C4-2B (cell line): ENCODE measurements around the gene IDH3B.

ENCODE experiments used
- ZFX ChIP-seq: fragments of 450-650 bp; IDR thresholded peaks from 2 replicates; pipeline ENCODE4 v1.6.1; 2017
- TF ChIP-seq, protein P1 (sequence below): fragments of 450-650 bp; conservative IDR thresholded peaks from 2 replicates; pipeline ENCODE4 v1.5.1; 2017; ENCODE audit warnings: mild to moderate bottlenecking

DNA sequence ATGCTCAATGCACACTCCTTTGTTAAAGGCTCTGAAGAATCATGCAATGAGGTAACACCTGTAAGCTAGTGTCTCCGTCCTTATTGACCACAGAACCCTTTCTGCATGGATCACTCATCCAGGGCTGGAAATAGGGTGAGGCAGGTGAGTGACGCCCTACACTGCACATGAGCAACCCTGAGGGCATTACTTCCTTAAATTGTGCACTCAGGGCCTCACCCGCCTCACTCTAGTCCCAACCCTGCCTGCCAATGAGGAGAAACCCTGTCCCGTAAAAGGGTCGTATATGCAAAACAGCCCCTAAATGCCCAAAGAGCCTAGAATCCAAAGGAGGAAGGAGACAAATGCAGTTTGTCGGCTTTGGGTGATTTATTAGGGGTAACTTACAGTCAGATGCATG lies 45.2 kb downstream of the IDH3B start:
- TF ChIP-seq, protein P1, sequence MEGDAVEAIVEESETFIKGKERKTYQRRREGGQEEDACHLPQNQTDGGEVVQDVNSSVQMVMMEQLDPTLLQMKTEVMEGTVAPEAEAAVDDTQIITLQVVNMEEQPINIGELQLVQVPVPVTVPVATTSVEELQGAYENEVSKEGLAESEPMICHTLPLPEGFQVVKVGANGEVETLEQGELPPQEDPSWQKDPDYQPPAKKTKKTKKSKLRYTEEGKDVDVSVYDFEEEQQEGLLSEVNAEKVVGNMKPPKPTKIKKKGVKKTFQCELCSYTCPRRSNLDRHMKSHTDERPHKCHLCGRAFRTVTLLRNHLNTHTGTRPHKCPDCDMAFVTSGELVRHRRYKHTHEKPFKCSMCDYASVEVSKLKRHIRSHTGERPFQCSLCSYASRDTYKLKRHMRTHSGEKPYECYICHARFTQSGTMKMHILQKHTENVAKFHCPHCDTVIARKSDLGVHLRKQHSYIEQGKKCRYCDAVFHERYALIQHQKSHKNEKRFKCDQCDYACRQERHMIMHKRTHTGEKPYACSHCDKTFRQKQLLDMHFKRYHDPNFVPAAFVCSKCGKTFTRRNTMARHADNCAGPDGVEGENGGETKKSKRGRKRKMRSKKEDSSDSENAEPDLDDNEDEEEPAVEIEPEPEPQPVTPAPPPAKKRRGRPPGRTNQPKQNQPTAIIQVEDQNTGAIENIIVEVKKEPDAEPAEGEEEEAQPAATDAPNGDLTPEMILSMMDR, result no peak
- no peak for TF ChIP-seq ZFX
